Ovary (tissue), 9 donors: ENCODE measurements around the gene INHBC. TPM values are rescaled to one million over a fixed set of nuclear protein-coding genes. Genes with fewer than 3 reads are reported as not detected.
"Not testable (repeated sequence)": the region's sequence is repeated elsewhere in the genome, so short reads cannot be mapped to it uniquely, and the experiment has no call there.

Source experiments
- DNase-seq, 5 donors: peaks; one replicate each; pipeline ENCODE4 v3.0.0-alpha.2; 2019 to 2020
- H3K27ac ChIP-seq, 2 donors: fragments of 200-600 bp; one replicate each; pipeline versions ENCODE4 v1.5.1 to v1.8.0; 2019 to 2022
- H3K27me3 ChIP-seq: fragments of 200-600 bp; one replicate; pipeline ENCODE4 v1.8.0; 2022
- H3K36me3 ChIP-seq: fragments of 200-600 bp; sonication (generic); one replicate; pipeline ENCODE4 v1.5.1; 2019
- H3K4me1 ChIP-seq: one replicate; pipeline ENCODE4 v1.8.1; 2013; ENCODE audit warnings: mild to moderate bottlenecking, moderate library complexity; ENCODE audit not compliant: insufficient read depth
- H3K4me3 ChIP-seq: fragments of 200-600 bp; sonication (generic); one replicate; pipeline ENCODE4 v1.5.1; 2017
- H3K9me3 ChIP-seq, 2 donors: fragments of 200-600 bp in 1 of 2; sonication (generic) in 1 of 2; one replicate each; pipeline versions ENCODE4 v1.5.1 to v1.8.1; 2013 to 2019; ENCODE audit warnings: mild to moderate bottlenecking in 1 of 2, moderate library complexity in 1 of 2
- CTCF ChIP-seq, 3 donors: fragments of 450-650 bp in 2 of 3; fragments of 200-600 bp in 1 of 3; IDR thresholded peaks; one replicate each; pipeline versions ENCODE4 v1.5.1 to v1.8.0; 2016 to 2022; ENCODE audit warnings: antibody characterized with exemption in 3 of 3, mild to moderate bottlenecking in 1 of 3
- EP300 ChIP-seq: sonication (generic); formaldehyde crosslinking; IDR thresholded peaks from one replicate; pipeline ENCODE4 v1.6.1; 2017; ENCODE audit warnings: antibody characterized with exemption
- POLR2A ChIP-seq: fragments of 450-650 bp; IDR thresholded peaks from one replicate; pipeline ENCODE4 v1.6.1; 2017; ENCODE audit warnings: antibody characterized with exemption, mild to moderate bottlenecking, moderate library complexity
- WGBS, 3 donors: extraction: QIAGEN DNeasy Blood & Tissue Kit in 1 of 3; methylation state at CpG; one replicate each; pipeline versions ENCODE4 v1.1.5 to v1.1.7; 2013 to 2017; 5-methylcytosine and 5-hydroxymethylcytosine counted together
- intact Hi-C, 4 donors: fragments of 100-400 bp; cut with DNase I; formaldehyde crosslinking; loops; one replicate each; pipeline versions ENCODE4 v1.11.0 to v1.15.1; 2022 to 2023
- polyA plus RNA-seq, 2 donors: library from polyadenylated mRNA; stranded (reverse); fragments of 200-250 nt in 1 of 2; fragments of 350-450 nt in 1 of 2; fragmentation: Illumina TruSeq in 1 of 2; extraction: RNeasy Lipid Tissue Mini Kit (QIAGEN cat#74804) in 1 of 2; gene quantifications; one replicate each; pipeline ENCODE4 v1.2.3, GENCODE V29; 2013 to 2014
- total RNA-seq, 7 donors: library from RNA; depleted of rRNA in 2 of 7; stranded (reverse); fragments of >200 nt in 2 of 7; fragmentation: NEBNext Ultra II Directional in 3 of 7; extraction: Animal tissue kit (Norgen Biotek cat#: 25700) in 3 of 7; gene quantifications; one replicate each; pipeline versions ENCODE4 v1.1.0 to v1.2.4, GENCODE V29; 2016 to 2023
- donor health status: DM: no; HTN: no; CAD: no; lungs with moderate emphysema.
- donor health status: DM: no; HTN: no; CAD: no.
- donor health status: Bipolar disorder and iron deficiency.
- donor health status: DM: yes; HTN: yes; CAD: no.
- donor health status: DM: no; HTN: no; CAD: no.
- donor health status: DM: yes; HTN: yes; CAD: no.

INHBC gene
- total and polyA plus RNA-seq, 9 donors = 0.07 to 0.27 (median 0.12) TPM; not detected in 5

GRCh38 chr12:57438400-57438799 is 3.8 kb downstream of the INHBC start:
- no peak overlapping the region for H3K27ac ChIP-seq
- no peak for DNase-seq
- 91 to 94% (median 93%) methylated on average over 1 of the region's 1 CpG for WGBS, 3 donors
- no peak overlapping the region for H3K4me3 ChIP-seq
- H3K36me3 ChIP-seq = no peaks in the 10 kb centered on the region
- no peaks in the 10 kb centered on the region for H3K4me1 ChIP-seq
- H3K27me3 ChIP-seq = no peaks in the 10 kb centered on the region
- intact Hi-C loops = loop anchor here in 1 of 4 donors (5.0 kb wide), 1 partner anchor 171 kb away; no protein-coding TSS in a partner anchor
- TF ChIP-seq CTCF (IDR thresholded peaks at IDR 0.05) = no peak
- no peak for TF ChIP-seq EP300
- no peak for TF ChIP-seq POLR2A
- no peaks in the 10 kb centered on the region for H3K9me3 ChIP-seq

GRCh38 chr12:57439762-57440266 is 5.2 kb downstream of the INHBC start:
- no peak overlapping the region for H3K27ac ChIP-seq
- no peak overlapping the region for H3K4me3 ChIP-seq
- no peaks in the 10 kb centered on the region for H3K9me3 ChIP-seq
- no peak for DNase-seq
- WGBS, 3 donors = 62 to 82% (median 74%) methylated on average over 4 of the region's 4 CpGs
- intact Hi-C loops = loop anchor here in 1 of 4 donors (5.0 kb wide), 1 partner anchor 173 kb away; no protein-coding TSS in a partner anchor
- H3K36me3 ChIP-seq = no peaks in the 10 kb centered on the region
- H3K27me3 ChIP-seq = no peaks in the 10 kb centered on the region
- no peaks in the 10 kb centered on the region for H3K4me1 ChIP-seq
- TF ChIP-seq POLR2A = no peak
- no peak for TF ChIP-seq EP300
- no peak for TF ChIP-seq CTCF (IDR thresholded peaks at IDR 0.05)

GRCh38 chr12:57441393-57441792 is 6.8 kb downstream of the INHBC start:
- H3K4me1 ChIP-seq, H3K9me3 ChIP-seq, H3K27me3 ChIP-seq, DNase-seq, H3K36me3 ChIP-seq, H3K4me3 ChIP-seq, H3K27ac ChIP-seq, intact Hi-C loops: not testable (repeated sequence)
- 85 to 91% (median 90%) methylated on average over 2 of the region's 2 CpGs for WGBS, 3 donors

GRCh38 chr12:57441846-57442427 is 7.4 kb downstream of the INHBC start:
- no peaks in the 10 kb centered on the region for H3K27me3 ChIP-seq
- H3K9me3 ChIP-seq = no peaks in the 10 kb centered on the region
- intact Hi-C loops = no loop called here
- no peaks in the 10 kb centered on the region for H3K4me1 ChIP-seq
- WGBS, 3 donors = 39 to 93% (median 46%) methylated on average over 1 of the region's 1 CpG
- TF ChIP-seq CTCF (IDR thresholded peaks at IDR 0.05) (no peak), POLR2A (no peak), EP300 (no peak)
- H3K36me3 ChIP-seq = no peaks in the 10 kb centered on the region
- H3K4me3 ChIP-seq = no peak overlapping the region
- DNase-seq = no peak
- H3K27ac ChIP-seq = no peak overlapping the region

GRCh38 chr12:57444337-57444736 is 9.8 kb downstream of the INHBC start:
- intact Hi-C loops, DNase-seq, H3K36me3 ChIP-seq, H3K27ac ChIP-seq, H3K9me3 ChIP-seq, H3K4me3 ChIP-seq, H3K27me3 ChIP-seq, H3K4me1 ChIP-seq: not testable (repeated sequence)
- 75 to 81% (median 77%) methylated on average over 6 of the region's 6 CpGs for WGBS, 3 donors
